Measurements from ENCODE around the gene HPSE2.

DNA sequence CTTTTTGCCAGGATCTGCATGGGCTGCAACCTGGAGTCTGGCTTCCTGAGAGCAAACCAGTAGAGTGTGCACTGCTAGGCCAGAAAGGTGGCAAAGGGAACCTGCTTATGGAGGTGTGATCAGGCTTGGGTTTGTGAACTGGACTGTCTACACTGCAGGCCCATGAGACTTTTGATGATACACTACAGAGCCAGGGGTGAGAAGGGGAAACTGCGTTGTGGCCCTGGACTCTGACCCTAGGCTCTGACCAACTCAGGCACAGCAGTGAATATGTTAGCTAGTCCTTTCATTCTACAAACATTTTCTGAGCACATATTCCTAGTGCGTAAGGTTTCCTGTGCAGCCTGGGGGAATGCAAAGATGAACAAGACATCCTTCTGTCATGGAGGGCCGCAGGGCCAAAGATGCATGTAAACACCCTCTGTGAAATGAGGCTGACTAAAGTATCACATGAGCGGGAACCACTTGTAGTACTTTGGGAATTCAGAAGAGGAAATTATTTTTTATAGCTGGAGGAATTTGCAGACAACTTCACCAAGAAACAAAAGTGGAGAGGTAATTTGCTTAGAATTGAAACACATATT lies 725.1 kb downstream of the HPSE2 start:
- no peak for TF ChIP-seq ZZZ3 (CRISPR knock-in tag; IDR thresholded peaks at IDR 0.05; ENCODE audit: borderline replicate concordance)
- no peak for TF ChIP-seq ATAD3A (CRISPR knock-in tag; IDR thresholded peaks at IDR 0.05)
- TF ChIP-seq PRPF4 (IDR thresholded peaks at IDR 0.05; ENCODE audit: low read depth, low read length, poor library complexity, severe bottlenecking): no peak
- TF ChIP-seq ZNF256 (CRISPR knock-in tag; conservative IDR thresholded peaks at IDR 0.05): no peak
